ENCODE measurements around the gene VMA21. TPM values are rescaled to one million over a fixed set of nuclear protein-coding genes. Genes with fewer than 3 reads are reported as not detected.

The VMA21 gene, protein sequence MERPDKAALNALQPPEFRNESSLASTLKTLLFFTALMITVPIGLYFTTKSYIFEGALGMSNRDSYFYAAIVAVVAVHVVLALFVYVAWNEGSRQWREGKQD
- polyA plus RNA-seq (ENCODE audit: insufficient read length), result 33.3 TPM
- long read RNA-seq, donor 1, full-length matches to known transcripts, result 10 of 10 reads
- long read RNA-seq, donor 1, partial matches to known transcripts, result 0 of 10 reads
- long read RNA-seq, donor 1, other reads (novel, unspliced or antisense), result 0 of 10 reads
- long read RNA-seq, donor 2, full-length matches to known transcripts, result 11 of 11 reads
- long read RNA-seq, donor 2, partial matches to known transcripts, result 0 of 11 reads
- long read RNA-seq, donor 2, other reads (novel, unspliced or antisense), result 0 of 11 reads
- long read RNA-seq, donor 3, full-length matches to known transcripts, result 13 of 13 reads
- long read RNA-seq, donor 3, partial matches to known transcripts, result 0 of 13 reads
- long read RNA-seq, donor 3, other reads (novel, unspliced or antisense), result 0 of 13 reads
- long read RNA-seq, donor 4, result 0 reads
- long read RNA-seq, donor 5, full-length matches to known transcripts, result 10 of 10 reads
- long read RNA-seq, donor 5, partial matches to known transcripts, result 0 of 10 reads
- long read RNA-seq, donor 5, other reads (novel, unspliced or antisense), result 0 of 10 reads
- long read RNA-seq, donor 6, full-length matches to known transcripts, result 14 of 14 reads
- long read RNA-seq, donor 6, partial matches to known transcripts, result 0 of 14 reads
- long read RNA-seq, donor 6, other reads (novel, unspliced or antisense), result 0 of 14 reads
- long read RNA-seq, donor 7, full-length matches to known transcripts, result 9 of 9 reads
- long read RNA-seq, donor 7, partial matches to known transcripts, result 0 of 9 reads
- long read RNA-seq, donor 7, other reads (novel, unspliced or antisense), result 0 of 9 reads
- long read RNA-seq, donor 8, full-length matches to known transcripts, result 4 of 4 reads
- long read RNA-seq, donor 8, partial matches to known transcripts, result 0 of 4 reads
- long read RNA-seq, donor 8, other reads (novel, unspliced or antisense), result 0 of 4 reads

DNA sequence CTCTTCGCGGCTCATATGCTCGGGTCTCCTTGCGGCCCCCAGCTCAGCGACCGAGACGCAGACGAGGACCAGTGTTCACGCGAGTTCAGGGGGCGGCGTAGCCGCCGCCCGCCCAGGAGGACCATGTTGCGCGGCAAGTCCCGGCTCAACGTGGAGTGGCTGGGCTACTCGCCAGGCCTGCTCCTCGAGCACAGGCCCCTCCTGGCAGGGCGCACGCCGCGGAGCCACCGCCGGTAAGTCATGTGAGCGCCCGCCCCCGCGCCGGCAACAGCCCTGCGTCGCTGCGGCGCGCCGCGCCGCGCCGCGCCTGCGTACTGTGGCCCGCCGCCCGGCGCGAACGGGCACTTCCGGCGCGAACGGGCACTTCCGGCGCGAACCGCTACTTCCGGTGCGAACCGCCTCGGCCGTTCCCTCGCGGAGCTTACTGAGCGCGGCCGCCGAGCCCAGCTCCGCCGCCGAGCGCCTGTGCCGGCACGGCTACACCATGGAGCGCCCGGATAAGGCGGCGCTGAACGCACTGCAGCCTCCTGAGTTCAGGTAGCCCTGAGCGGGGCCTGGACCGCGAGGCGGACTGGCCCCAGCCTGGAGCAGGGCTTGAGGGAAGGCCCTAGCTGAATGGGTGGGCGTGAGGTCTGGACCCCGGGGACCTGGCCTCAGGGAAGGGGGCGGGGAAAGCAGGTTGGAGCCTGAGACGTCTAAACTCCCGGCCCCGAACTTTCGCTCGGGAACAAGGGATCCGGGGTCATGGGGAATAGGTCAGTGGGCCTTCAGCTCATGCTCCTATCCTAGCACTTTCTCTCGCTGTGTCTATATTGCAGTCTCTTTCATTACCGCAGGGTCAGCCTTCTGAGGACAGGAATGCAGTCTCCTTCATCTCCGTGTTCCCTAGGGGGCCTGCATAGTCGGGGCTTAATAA, at the start of gene VMA21:
VMA21 (plus strand) TSS at position 382 of the 916 bp plus-strand sequence; CDS start at position 485, 103 bp downstream.
- DNase-seq, result peak; percentile 68

DNA sequence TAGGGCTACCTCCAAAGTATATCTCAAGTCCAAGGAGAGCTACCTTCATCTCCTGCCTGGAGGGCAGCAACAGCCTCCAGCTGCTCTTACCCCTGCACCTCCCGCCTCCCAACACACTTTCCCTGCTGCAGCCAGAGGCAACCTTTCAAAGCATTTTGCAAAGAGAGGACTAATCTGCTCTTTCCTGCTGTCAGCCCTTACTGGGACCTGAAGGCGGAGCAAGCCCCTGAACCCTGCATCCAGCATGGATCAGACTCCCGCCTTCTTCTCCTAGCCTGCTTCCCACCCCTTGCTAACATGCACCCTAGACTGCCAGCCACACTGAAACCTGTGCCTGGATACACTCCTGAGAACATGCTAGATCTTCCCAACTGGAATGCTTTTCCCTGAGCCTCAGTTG, 37.7 kb upstream of the VMA21 start:
- DNase-seq, result no peak

DNA sequence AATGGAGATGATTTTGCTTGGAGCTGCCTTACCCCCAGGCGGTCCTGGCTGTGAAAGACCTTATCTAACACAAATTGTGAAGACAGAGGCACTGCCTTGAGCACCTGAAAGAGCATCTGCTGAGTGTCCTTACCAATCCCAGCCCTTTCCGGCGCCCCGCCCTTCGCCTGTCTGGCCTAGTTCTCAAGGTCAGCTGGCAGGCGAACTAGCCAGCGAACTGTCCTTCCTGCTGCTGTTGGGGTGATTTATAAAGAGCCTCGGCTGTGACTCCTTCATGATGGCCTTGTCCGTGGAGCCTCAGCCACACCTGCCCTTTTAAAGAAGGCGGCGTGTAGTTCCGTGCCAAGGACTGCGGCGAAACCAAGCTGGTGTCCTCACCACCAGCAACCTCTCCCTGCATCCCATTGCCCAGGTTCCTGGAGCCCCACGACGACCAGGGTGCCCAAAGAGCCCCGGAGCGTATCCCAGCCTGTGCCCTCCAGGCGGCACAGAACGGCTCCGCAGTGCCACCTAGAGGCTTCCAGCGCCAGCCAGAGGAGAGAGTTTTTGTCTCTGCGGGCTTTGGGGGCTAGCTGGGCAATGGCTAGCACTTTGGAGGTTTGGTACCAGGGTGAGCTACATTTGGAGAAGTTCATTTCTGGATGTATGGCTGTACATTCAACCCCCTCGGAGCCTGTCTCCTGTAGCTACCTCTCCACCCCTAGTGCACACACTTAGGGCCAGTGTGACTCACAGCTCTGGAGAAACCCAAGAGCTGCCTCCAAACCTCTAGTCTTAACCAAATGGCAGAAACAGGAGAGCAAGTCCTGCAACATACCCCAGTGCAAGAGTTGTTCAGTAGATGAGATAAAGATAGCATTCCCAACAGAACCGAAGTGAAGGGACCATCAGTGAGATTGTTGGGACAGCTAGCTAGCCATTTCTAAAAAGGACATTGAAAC, 36.8 kb upstream of the VMA21 start:
- DNase-seq, result no peak

DNA sequence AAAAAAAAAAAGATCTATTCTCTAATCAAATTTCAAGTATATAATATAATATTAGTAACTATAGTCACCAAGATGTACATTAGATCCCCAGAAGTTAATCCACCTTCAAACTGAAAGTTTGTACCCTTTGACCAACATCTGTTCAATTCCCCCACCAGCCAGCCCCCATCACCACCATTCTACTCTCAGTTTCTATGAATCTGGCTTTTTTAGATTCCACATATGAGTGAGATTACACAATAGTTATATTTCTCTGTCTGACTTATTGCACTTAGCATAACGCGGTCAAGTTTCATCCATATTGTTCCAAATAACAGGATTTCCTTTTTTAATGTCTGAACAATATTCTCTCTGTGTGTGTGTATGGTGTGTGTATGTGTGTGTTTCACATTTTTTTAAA, 33.7 kb upstream of the VMA21 start:
- DNase-seq, result no peak

DNA sequence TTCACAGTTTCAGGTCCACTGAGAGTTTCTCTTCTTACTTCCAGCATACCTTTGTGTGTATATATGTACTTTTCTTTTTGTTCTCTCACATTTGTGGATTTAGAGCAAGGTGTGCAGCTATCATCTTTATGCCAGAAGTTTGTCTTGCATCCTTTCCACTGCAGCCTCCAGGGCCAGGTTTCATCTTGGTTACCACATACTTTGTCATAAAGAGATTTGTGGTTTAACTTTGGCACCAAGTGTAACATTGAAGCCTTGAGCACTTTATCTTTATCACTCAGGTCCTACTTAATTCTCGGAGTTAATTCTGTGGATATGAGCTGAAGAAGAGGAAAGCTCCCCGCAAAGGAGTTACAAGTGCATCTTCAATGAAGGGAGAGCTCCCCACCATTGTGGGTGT, 31.4 kb upstream of the VMA21 start:
- DNase-seq, result no peak

DNA sequence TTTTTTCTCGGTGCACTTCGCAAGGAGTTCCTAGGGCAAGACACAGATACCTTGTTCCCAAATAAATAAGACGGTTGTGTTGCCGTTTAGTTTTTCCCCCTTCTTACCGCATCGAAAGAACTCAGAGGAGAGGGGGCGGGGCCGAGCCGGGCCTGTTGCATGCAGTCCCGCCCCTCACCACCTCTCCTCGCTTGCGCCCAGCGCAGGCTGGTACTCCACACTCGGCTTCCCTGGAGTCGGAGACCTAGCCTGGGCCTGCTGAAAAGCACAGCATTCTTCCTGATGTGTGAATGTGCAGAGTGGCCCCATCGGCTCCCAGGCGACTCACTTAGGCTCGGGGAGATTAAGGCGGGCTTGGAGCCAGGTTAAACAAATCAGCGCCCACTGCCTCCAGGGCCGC, 26.1 kb upstream of the VMA21 start:
- no peak for DNase-seq

DNA sequence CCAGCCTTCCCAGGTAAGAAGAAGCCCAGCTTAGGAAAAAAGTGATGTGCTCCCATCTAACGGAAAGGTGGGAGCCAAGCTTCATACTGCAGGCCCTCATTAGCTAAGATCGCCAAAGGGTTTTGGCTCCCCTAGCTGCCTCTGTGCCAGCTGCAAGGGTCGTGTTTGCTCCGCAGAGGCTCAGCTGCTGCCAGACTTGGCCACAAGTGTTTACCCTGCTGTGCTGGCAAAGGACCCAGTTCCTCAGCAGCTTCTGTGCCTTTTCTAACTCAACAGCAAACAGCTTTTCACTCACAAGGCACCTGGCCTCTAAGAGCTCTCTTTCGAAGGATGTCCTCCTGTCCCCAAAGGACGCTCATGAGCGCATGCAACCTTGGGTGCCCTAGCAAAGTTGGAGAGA, 12.2 kb upstream of the VMA21 start:
- no peak for DNase-seq

DNA sequence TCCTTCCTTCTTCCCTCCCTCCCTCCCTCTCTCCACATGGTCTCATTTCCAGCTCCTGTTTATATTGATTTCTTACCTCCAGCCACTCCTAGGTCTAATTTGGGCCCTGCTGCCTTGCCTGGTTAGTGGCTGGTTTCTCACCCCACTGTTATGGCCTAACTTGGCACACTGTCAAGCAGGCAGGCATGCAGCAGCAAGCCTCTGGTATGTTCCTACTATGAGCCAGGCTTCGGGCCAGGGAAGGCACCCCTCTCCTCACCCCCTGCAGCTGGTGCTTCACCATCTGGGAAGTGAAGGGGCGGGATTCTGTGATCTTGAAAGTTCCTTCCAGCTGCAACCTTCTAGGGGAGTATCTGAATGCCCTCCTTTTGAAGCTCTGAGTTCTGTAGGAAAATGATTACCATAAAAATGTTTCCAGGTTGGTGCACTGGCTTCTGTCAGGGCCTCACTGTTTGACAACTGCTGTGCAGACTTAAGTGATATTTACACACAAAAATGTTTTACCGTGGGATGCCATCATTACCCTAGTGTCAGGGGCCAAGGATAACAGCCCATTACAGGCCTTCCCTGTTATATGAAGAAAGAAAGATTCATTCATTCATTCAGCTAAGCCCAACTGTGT, 10.1 kb upstream of the VMA21 start:
- DNase-seq, result no peak

DNA sequence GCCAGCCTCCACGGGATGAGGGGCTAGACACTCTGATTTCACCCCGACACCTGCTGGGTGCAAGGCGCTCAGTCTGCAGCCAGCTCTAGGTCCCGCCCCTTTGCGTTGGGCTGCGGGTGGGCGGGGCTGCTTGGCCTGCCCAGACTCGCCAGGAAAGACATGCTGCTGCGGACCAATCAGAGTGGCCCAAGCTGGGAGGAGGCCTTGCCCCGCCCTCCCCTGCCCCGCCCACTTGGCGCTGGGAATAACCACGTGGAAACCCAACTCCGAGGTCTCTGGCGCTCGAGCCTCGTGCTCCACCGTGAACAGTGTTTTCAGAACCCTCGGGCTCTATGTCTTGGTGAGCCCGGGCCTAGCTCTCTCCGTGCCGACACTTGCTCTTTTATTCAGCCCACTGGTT, 5.3 kb upstream of the VMA21 start:
- DNase-seq, result no peak

DNA sequence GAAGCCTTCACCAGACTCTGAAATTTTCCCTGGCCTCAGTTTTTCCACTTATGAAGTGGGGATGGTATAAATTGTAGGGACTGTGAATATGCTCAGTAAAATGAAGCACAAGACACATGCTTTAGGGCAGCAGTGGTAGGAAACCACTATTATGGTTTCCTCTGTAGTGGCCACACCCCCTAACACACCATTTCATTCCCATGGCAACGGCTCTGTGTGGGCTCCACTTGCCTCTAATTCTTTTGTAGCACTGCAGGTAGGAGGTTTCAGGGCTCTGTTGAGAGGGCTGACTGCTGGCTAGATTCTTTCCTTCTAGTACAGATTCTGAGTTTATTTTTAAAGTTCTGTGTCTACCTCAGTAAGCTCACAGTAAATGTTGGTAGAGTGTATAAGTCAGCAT, 3.5 kb upstream of the VMA21 start:
- DNase-seq, result no peak

DNA sequence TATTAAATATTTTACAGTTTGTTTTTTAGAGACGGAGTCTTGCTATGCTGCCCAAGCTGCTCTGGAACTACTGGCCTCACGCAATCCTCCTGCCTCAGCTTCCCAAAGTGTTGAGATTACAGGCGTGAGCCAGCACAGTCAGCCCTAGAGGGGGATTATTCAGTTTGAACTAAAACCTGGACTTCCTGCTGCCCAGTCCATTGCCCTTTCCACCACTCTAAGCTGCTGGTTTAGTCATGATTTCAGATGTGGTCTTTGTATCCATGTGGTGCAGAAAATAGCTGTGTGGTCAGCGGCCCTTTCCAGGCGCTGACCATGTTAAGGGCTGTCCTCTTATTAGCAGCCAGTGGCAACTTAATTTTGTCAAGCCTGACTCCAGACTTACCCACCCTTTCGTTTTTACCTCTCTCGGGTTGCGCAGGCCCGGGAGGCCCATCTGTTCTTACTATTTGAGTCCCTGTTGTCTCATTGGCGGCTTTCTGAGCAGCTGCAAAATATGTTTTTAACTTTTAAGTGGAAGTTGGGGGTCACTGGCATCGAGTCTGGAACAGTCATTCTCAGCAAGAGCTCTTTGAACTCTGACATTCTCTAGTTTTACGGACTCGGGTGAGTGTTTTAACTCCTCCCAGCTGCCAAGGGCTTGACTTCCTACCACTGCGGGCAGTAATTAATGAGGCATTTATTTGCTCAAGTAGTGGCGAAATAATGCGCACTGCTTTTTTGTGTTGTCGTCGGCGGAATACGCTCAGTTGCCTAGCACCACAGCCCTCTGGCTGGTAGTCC, 773 bp upstream of the VMA21 start:
- peak; percentile 39 for DNase-seq

DNA sequence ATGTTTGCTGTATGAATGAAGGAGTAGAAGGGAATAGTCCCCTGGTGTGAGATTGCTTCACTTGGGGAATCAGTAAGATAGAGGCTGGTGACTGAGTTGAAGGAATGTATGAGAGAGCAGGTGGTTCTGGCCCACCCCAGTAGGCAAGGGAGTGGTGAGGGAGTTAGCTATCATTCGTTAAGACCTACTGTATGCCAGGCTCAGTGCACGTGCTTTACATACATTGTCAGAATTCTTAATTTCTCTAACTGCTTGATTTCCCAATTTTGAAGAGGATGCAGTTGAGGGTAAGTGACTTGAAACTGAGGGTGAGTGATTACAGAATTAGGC, 700 bp downstream of the VMA21 start:
- DNase-seq, result peak; percentile 5

DNA sequence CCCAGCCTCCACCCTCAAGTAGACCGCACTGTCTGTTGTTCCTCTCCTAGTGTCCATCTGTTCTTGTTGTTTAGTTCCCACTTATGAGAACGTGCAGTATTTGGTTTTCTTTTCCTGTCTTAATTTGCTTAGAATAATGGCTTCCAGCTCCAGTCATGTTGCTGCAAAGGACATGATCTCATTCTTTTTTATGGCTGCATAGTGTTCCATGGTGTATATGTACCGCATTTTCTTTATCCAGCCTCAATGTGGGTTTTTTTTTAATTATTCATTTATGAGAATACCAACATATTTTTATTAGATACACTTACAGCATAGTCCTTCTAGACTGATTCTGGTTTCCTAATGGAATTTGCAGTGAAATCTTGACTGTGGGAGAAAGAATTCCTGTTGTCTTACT, 1.3 kb downstream of the VMA21 start:
- DNase-seq, result no peak

DNA sequence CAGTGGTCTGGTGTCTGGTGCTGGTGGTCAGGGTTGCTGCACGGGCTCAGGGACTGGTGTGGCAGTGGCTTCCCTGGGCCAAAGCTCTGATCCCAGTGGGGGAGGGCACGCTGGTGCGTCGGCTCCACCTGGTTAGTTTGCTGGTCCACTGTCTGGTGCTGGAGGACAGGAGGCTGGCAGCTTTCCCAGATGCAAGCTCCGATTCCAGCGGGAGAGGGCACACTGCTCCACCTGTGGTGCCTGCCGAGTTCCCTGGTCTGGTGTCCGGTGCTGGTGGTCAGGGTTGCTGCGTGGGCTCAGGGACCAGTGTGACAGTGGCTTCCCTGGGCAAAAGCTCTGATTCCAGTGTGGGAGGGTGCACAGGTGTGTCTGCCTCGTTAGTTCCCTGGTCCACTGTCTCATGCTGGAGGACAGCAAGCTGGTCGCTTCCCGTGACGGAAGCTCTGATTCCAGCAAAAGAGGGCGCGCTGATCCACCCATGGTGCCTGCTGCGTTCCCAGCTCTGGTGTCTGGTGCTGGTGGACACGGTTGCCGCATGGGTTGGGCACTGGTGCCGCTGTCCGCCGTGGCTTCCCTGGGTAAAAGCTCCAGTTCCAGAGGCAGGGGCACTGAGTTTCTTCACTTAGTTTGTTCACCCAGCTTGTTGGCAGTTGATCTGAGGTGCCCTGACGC, 5.8 kb downstream of the VMA21 start:
- no peak for DNase-seq

DNA sequence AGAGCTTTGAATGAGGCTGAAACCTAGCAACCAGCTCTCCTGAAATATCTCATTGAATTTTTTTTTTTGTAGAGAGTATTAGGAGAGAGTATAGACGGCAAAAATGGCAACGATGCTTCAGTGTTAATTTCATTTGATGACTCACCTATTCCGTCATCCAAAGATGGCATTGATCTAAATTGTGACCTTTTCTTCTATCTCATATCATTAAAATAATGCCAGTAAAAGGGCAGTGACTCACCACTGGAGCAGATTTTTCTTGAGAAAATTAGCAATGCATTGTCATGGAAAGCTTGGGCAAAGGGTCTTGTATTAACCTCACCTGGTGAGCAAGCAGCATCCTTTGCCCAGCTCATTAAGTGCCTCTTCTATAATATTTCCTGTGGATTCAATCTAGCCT, 19.6 kb downstream of the VMA21 start:
- no peak for DNase-seq

DNA sequence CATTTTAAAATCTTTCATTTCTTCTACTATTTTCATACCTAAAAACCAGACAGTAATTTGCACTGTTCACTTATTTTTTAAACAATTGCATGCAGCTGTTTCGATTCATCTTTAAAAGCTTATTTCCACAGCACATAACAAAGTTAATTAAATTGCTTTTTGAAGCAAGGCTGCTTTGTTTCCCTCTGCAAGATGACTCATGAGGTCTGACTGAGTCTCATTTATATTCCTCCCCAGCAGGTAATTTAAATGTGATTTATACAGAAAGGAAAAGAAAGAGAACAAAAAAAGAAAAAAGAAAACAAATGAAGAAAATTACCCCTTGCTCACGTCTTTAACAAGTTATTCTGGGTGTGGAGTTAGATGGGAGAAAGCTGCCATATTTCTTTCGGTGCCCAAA, 22.8 kb downstream of the VMA21 start:
- DNase-seq, result no peak

DNA sequence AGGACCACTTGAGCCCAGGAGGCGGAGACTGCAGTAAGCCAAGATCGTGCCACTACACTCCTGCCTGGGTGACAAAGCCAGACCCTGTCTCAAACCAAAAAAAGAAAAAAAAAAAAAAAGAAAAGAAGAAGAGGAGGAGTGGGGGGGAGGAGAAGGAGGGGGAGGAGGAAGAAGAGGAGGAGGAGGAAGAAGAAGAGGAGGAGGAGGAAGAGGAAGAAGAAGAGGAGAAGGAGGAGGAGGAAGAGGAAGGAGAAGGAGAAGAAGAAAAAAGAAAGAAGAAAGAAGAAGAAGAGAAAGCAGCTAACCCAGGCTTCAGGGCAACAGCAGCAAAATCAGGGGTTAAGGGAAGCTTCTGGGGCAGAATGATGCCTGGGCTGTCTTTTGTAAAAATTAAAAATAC, 27.5 kb downstream of the VMA21 start:
- no peak for DNase-seq

DNA sequence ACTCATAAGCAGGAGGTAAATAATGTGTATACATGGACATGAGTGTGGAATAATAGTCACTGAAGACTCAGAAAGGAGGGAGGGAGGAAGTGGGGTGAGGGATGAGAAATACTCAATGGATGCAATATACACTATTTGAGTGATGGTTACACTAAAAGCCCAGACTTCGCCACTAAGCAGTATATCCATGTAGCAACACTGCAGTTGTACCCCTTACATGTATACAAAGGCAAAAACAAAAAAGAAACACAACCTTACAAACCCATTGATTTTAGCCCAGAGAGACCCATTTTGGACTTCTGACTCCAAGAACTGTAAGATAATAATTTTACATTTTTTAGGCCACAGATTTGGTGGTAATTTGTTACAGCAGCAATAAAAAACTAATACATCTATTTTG, 51.5 kb downstream of the VMA21 start:
- DNase-seq, result no peak

DNA sequence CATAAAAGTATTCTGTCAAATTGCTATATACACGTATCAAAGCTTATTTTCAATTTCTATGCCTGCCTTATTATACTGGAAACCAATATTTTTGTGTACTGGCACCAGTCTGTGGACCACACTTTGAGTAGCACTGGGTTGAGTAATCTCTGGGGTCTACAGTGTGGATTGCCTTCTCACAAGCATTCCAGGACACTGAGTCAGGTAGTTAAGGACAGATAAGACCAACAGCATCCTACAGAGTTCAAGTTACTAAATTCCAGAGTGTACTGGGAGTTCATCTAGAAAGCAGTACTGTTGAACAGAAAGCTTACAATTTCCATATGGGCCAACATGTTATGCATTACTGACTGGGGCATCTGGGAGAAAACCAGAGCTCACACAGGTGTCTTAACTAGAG, 61.8 kb downstream of the VMA21 start:
- no peak for DNase-seq
